AG09309 (cell line): ENCODE results near the gene CSNK2A3.
A peak's percentile ranks its signal among the peaks of the same experiment; 100 is the strongest.

Experiments used
- DNase-seq: peaks from one replicate; pipeline ENCODE4 v3.0.0-alpha.2; 2010; ENCODE audit warnings: low read depth
- H3K4me3 ChIP-seq: 2 replicates; pipeline ENCODE4 v1.5.1; 2011; ENCODE audit warnings: mild to moderate bottlenecking, low read depth, low read length, moderate library complexity; ENCODE audit not compliant: control insufficient read depth
- CTCF ChIP-seq: IDR thresholded peaks from 2 replicates; pipeline ENCODE4 v1.5.1; 2011; ENCODE audit warnings: mild to moderate bottlenecking, low read depth, low read length, inconsistent platforms; ENCODE audit not compliant: insufficient read depth, control insufficient read depth; ENCODE audit errors: missing control alignments

The CSNK2A3 gene

GRCh38 chr11:11308249-11308648 lies 44.8 kb downstream of the CSNK2A3 start:
- no peak for DNase-seq
- H3K4me3 ChIP-seq, result no peak overlapping the region
- TF ChIP-seq CTCF, result no peak

- no peak for TF ChIP-seq CTCF
- DNase-seq, result peak; percentile 27
- no peak overlapping the region for H3K4me3 ChIP-seq
Measured at GRCh38 chr11:11306855-11307254, 46.2 kb downstream of the CSNK2A3 start.

- H3K4me3 ChIP-seq, result no peak overlapping the region
- no peak for DNase-seq
- TF ChIP-seq CTCF, result no peak
Measured at GRCh38 chr11:11304550-11304949, 48.5 kb downstream of the CSNK2A3 start.

GRCh38 chr11:11302565-11302964 lies 50.5 kb downstream of the CSNK2A3 start:
- no peak for DNase-seq
- TF ChIP-seq CTCF, result no peak
- H3K4me3 ChIP-seq, result no peak overlapping the region
